HG03442 (cell line): ENCODE results near the gene PHF12.
"Not testable (repeated sequence)": the region's sequence is repeated elsewhere in the genome, so short reads cannot be mapped to it uniquely, and the experiment has no call there.

Source experiments
- ATAC-seq: cut with Tn5 transposase; IDR thresholded peaks from one replicate; pipeline ENCODE4 v1.9.1; 2021; ENCODE audit warnings: mild to moderate bottlenecking, moderate library complexity; ENCODE audit not compliant: unreplicated experiment

Gene PHF12

DNA sequence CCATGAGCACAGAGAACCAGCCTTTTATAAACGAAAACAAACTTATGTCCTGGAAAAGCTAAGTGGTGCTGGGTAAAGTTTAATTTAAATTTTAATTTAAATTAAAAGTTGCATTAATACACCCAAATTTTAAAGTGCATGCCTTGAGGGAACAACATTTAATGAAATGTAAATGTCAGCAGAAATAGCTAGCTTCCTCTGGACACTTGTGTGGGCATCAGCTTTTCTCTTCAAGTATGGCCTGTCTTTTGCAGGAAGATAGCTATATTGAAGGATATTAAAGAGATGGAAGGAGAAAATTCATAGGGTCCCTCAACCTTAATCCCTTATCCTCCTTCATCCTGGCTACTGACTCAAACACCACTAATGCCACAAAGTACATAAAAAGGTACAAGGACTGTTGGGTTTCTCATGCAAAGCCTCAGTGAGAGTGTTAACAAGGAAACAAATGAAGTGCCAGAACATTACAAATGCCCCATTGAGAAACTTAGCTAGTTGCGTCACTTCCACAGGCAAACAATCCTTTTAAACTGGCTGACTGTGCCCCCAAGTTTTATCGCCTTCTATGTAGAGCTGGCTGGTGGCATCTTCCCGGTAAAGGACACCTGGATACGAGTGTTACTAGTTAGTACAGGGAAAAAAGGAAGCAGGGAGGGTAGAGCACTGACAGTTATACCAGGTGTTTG lies 14.1 kb downstream of the PHF12 start:
- ATAC-seq = no peak

DNA sequence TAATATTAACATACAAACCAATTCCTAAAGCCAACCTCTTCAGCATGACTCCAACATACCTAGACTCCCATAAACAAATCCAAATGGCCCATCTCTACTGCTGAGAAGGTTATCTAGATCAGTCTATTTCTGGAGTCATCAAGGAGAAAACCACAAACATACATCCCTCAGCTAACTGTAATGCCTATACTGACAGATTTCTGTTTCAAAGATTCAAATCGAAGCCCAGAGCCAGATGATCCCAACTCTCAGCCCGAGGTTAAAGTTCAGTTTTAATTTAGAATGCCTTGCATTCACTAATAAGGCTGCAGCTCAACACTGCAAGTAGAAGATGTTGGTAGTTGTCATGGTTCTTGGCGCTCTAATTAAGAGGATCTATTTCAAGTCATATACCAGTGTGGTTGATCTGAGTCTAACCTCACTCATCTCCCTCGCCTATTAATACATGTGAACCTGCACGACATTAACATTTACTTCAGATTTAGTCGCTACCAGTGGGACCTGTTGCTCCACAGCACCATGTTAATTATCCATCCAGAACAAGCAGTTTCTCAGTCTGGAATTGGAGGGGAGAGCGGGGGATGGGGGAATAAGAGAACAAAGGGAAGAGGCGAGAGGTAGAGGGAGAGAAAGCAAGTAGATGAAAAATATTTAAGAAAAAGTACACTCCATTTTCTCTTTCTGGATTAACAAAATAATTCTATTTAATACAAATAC lies 15.4 kb downstream of the PHF12 start:
- ATAC-seq = no peak

DNA sequence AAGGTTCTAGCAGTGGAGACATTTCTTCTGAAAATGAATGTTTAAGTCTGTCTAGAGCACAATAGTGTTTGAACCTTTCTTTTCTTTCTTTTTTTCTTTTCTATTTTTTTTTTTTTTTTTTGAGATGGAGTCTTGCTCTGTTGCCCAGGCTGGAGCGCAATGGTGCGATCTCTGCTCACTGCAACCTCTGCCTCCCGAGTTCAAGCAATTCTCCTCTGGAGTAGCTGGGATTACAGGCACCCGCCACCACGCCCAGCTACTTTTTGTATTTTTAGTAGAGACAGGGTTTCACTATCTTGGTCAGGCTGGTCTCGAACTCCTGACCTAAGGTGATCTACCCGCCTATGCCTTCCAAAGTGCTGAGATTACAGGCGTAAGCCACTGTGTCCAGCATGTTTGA lies 16.8 kb downstream of the PHF12 start:
- not testable (repeated sequence) for ATAC-seq

DNA sequence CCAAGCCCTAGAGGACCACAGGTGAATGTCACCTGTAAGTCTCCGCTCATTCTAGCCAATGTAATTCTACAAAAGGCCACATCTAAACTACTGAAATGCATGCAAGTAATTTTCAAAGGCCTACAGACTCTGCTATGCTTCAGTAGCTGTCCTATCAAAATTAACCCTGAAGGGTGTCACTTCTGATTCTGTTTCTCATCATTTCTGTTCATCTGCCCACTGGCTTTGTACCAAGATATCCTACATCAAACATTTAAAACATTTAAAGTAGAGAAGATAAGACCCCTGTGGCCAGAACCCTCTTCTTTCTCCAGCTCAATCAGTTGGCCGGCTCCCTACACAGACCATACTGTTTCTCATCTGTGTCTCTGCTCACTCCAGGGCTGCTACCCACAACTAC lies 21.5 kb downstream of the PHF12 start:
- ATAC-seq = no peak

DNA sequence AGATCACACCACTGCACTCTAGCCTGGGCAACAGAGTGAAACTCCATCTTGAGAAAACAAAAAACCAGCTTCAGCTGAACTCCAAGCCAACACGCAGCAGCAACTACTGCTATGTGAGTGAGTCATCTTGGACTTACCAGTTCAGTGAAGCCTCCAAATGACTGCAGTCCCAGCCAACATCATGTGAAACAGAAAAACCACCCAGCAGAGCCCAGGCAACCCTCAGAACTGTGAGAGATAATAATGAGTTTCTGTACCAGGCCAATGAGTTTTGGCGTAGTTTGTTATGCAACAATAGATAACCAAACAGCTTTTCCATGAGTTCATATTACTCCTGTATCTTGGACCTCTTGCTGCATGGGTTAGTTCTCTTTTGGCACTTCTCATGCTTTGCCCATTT lies 23.3 kb downstream of the PHF12 start:
- no peak for ATAC-seq

DNA sequence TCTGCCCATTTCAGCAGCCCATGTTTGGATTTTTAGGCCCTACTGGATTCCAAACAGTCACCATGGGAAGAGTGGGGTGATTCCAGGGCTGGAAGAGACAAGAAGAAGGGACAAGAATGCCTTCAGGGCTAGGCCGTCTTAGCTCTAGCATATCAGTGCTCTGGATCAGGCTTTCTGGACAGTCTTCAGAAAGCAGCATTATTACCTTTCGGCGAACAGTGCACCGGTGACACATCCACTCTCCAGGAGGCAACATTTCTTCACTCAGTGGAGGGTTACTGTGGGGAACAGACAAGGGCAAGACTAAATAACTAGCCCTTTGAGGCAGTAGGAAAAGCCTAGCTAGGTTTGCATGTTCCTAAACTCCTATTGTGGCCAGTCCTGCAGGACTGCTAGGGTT lies 24.5 kb downstream of the PHF12 start:
- no peak for ATAC-seq

DNA sequence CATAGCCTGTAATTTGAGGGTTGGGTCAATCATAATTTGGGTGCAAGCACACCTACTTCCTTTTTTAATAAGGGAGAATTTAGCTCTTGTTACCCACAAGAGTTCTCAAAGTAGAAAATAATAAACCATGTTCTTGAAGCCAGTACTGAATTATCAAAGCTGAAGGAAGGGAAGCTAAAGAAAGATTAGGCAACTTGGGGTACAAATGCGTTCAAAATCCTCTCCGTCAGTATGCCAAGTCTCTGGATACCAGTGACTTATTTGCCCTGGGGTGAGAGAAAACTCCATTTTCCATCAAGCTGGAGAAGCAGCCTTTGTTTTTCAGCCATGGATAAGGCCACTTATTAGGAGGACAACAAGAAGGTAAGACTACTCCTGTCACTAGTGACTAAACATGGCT lies 25.0 kb downstream of the PHF12 start:
- no peak for ATAC-seq

DNA sequence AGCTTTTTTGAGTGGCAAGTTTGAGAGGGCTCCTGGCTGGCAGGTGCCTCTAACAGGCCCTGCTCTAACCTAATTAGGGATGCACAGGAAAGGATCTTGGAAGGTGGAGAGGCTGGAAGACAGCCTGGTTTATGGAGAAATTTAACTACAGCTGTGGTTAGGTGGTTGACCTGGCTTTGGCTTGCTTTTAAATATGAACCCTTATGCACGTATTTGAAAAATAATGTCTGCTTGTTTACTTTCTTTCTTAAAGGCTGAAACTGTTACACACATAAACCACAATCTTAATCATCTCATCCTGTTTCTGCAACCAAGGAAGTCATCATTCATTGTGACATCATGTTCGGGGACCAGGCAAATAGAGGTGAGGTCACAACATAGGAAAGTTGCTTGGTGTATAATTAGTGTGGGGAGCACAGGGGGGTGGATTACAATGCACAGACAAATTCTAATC lies 25.4 kb downstream of the PHF12 start:
- no peak for ATAC-seq

DNA sequence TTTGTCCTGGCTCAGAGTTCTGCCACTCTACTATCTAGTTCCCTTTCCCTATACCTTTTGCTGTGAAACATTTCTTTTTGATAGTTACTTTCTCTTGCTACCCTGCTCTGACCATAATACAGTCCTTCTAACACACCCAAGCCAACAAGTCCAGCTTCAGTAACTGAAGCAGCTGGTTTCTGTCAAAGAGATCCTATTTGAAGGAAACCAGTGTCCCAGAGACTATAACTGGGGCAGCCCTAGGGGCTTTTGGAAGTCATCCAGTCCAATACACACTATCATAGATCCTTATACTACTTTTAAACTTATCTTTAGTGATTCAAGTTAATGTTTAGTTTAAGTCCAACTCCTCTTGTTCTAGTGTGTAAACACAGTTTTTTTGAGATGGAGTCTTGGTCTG lies 31.1 kb downstream of the PHF12 start:
- no peak for ATAC-seq

DNA sequence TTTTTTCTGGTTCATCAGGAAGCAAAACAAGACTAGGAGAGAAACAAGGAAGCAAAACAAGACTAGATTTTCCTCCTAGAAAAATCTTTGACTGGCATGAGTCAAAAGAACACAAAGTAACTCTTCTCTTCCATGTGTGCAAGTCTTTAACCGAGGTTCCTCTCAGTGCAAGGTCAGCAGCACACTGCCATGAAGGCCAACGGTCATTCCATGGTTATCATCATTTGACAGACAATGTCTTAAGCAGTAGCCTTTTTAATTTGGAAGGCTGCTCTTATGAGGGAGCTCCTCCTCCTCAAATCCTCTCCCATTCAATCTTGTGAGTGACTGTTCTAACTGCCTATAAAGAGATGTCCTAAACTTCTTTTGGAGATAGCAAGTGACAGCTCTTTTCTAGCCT lies 33.0 kb downstream of the PHF12 start:
- ATAC-seq = no peak

DNA sequence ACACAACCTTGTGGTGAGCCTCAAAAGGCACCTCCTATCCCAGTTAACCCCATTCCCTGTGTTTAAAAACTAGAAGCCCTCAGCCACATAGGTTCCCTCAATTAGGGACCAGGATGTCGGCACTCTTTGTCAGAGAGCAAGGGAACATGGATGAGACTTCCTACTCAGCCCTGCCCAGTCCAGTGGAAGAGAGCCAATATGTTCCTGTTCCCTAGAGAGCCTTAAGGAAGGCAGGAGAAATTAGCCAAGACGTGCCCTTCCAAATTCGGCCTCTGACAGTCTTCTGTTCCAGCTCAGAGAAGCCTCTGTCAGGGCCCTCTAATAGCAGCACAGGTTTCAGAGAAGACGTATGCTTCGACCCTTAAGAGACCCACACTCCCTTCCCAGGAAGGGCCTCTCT lies 33.9 kb downstream of the PHF12 start:
- ATAC-seq = no peak

DNA sequence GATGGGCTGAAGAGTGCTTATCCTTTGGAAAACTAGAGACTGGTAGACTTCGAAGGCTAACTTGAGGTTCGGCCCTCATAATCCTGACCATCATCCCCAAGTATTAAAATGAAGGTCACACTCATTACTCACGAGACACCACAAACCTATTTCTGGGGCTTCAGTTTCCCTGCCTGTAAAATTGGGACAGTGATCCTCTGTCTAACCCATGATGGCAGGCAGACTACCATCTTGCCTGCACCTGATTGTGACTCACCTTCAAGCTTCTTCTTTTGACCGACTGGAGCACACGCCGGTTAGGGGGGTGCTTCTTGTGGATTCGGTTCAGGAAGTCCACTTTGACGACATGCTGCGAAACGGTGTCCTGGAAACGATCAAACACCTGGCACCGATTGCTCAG lies 34.3 kb downstream of the PHF12 start:
- no peak for ATAC-seq

DNA sequence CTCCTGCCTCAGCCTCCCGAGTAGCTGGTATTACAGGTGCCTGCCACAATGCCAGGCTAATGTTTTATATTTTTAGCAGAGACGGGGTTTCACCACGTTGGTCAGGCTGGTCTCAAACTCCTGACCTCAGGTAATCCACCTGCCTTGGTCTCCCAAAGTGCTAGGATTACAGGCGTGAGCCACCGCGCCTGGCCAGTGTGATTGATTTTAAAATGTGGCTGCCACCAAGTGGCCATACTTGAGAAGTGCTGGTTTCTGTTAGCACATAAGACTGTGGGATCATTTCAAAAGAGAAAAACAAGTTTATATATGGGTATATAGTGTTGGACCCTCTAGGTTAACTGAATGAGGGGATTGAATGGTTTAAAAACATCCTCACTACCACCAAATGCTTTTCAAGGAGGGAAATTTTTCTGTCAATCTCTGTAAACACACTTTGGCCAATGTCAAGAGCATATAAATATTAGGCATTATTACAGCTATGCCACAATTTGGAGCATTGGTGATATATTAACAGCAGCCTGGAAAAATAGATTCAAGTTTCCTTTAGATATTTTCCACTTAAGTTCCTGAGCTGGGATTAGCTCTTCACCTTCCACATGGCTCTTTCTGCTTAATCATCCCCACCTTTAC lies 34.9 kb downstream of the PHF12 start:
- no peak for ATAC-seq

DNA sequence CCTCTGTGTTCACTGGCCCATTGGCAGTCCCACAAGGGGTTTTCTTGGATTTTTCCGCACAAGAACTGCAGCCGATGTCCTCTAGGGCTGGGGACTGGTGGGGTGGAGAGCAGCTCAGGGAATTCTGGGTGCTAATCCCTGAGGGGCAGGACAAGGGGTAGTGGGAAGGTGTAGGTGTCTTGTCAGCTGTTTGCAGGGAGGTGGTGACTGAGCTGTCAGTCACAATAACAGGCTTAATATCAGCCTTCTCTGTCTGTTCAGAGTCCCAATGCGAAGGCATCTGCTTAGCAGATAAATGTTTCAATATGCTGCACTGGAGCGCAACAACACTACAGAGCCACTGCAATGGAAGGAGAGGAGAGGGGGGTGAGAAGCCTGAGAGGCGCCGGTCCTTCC lies 38.4 kb downstream of the PHF12 start:
- ATAC-seq = no peak

DNA sequence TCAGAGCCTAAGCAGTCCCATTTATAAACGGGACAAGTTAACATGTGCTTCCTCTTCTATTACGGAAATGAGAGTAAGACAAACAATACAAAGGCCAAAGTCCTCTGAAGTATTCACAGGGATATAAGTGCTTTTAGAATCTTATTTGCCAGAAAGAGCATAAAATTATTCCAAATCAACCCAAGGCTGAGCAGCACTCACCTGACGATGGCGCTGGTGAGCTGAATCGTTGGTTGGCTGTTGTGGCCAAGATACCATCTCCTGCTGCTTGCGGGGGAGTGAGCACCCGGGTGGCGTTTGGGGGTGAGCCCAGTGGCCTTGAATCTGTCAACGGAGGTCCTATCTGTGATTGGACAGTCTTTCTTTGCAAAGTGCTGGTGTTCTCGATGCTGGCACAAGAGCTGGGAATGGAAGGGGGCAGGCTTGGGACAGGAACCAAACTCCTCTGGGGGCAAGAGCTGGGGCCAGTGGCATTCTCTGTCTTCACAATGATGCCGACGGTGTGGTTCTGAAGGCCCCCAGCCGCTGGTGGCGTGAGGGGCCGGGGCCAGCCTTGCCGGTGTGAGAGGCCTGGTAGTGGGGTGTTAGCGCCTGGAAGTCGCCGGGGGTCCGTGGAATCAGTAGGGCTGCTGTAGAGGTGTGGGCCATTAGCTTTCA lies 38.9 kb downstream of the PHF12 start:
- no peak for ATAC-seq

DNA sequence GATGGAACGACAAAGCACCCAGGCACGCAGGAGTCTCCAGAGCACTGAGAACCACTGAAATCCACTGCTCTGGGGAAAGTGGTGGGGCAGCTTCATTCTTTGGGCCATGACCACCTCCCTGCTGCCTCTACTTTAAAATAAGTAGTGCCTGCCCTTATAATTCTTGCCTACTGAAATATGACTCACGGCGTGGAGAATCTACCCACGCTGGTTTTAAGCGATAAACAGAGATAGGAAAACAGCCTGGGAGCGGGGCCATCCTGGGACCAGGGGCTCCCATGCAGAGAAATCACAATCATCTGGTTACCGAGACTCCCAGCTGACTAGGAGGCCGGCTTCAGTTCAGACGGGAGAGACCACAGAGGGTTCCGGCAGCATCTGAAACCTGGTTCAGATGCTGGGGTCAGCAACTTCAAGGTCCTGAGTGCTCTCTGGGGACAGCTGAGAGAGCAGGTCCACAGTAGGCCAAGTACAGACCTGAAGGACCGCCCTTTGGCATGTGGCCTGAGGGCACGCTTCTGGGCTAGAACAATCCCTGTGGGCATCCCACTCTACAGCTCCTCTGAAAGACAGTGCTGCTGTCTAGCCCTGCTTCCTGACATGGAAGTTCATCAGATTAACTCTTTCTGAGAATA lies 39.8 kb downstream of the PHF12 start:
- no peak for ATAC-seq

DNA sequence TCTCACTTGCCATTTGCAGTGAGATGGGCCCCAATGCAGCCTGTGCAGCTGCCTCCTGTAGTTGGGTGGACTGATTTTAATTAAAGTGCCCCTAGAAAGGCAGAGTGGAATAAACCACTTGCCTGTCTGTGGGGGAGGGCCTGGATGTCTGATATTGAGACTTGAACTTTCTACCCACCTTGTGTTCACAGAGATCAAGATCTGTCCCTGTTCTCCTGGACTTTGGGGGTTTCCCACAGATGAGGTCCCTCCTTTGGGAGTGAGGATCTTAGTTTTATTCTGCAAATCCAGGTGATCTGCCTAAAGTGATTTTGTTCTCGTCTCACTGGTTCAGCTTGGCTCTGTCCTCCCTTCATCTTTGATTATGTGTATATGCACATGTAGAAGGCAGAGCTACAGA lies 40.8 kb downstream of the PHF12 start:
- ATAC-seq = no peak

DNA sequence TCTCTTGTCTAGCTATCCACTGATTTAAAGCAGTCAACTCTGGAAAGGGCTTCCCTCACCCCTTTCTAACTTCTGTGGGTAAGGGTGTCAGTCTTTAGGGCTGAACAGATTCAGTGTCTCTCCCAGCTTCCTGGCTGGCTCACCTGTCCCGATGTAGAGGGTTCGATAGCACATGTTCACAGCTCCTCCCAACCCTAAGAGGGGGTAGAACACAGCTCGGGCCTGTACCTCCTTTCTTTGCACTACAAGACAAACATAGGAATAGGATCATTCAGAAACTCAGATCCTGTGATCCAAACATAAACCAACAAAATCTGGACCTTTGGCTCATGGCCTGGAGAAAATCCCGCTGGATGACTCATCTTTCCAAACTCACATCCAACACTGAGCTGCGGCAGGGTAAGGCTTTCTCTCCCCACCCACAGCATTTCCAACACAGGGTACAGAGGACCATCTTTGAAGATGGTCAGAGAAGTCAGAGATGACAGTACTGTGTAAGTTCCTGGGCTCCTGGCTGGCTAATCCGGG lies 42.6 kb downstream of the PHF12 start:
- ATAC-seq = no peak

DNA sequence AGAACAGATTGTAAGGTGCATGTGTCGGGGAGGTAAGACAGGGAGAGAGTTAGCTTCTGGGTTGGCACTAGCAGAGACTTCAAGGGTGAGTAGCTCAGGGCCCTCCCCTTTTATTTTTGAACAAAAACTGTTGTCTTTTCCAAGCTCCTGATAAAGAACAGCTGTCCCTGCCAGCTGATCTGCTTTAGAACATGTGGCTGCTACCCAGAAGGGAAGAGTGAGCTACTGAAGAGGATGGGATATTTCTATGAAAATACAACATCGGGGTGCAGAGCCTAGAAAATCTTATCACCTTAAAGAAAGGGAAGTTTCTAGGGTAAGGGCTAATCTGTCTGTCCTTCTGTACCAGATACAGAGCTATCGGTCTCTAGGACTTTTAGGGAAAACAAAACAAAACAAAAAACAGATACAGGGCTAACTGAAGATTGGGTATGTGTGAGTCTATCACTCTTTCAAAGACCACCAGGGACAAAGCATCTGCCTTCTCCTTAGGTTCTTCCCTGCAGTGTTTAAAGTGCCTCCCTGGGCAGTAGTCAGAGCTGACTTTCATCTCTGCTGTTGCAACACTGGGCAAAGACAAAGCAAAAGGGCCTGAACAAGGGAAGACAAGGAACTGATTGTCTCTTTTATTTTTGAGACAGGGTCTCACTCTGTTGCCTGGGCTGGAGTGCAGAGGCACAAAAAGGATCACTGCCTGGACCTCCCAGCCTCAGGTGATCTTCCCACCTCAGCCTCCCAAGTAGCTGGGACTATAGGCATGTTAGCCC lies 43.4 kb downstream of the PHF12 start:
- no peak for ATAC-seq

DNA sequence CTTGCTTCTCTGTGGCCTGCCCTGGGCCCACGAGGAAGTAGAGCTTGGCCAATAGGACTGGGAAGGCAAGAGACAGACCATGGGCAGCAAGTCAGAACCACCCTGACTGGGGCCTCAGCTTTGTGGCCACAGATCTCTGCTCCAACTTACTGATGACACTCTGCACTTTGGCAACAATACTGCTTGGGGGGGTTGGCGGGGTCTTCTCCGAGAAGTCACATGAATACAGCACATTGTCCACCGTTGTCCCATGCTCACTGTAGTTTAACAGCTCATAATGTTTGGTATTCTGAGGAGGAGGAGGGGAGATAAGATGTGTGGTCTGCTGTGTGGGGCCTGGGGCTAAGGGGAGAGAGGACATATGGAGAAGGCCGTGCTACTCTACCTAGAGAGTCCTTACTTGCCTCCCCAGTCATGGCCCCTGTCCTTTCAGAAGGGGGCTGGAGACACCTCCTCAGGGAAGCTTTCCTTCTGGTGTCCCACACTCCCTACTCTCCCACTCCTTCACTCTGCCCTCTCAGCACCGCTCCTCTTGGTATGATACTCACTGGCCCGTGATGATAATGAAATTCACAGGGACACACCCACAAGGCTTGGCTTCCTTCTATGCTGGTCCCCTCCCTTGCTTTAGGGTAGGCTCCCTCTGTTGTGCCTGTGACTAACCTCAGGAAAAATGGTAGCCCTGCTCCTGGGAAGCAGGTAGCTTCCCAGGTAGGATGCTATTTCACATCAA lies 44.4 kb downstream of the PHF12 start:
- ATAC-seq = no peak
